K562 (cell line): ENCODE measurements around the gene ARHGAP33. TPM values are rescaled to one million over a fixed set of nuclear protein-coding genes. Genes with fewer than 3 reads are reported as not detected.

Experiments
- ATF7 ChIP-seq: fragments of 450-650 bp; IDR thresholded peaks from 2 replicates; pipeline ENCODE4 v1.7.1; 2014; ENCODE audit warnings: mild to moderate bottlenecking, moderate library complexity
- MLLT1 ChIP-seq, 2 experiments: fragments of 450-650 bp; IDR thresholded peaks; 2 replicates each; pipeline ENCODE4 v1.6.1; 2016
- PATZ1 ChIP-seq: fragments of 250-450 bp; sonication (Bioruptor Pico); IDR thresholded peaks from 2 replicates; pipeline ENCODE4 v1.5.0; 2020; ENCODE audit warnings: mild to moderate bottlenecking, borderline replicate concordance
- VEZF1 ChIP-seq: fragments of 200-800 bp; sonication (Bioruptor generic); IDR thresholded peaks from 2 replicates; pipeline ENCODE4 v1.6.1; 2017; ENCODE audit warnings: missing genetic modification characterization, missing compliant biosample characterization
- ZBTB40 ChIP-seq, 2 experiments: fragments of 450-650 bp in 1 of 2; sonication (generic) in 1 of 2; formaldehyde crosslinking in 1 of 2; IDR thresholded peaks; 2 replicates each; pipeline versions ENCODE4 v1.7.1 to v1.9.0; 2016 to 2022; ENCODE audit warnings: inconsistent platforms in 1 of 2, mild to moderate bottlenecking in 1 of 2, missing genetic modification reagents in 1 of 2
- ZNF347 ChIP-seq: fragments of 450-650 bp; formaldehyde crosslinking; IDR thresholded peaks from 2 replicates; pipeline ENCODE4 v1.4.0; 2020; ENCODE audit warnings: low read depth, mild to moderate bottlenecking, moderate library complexity
- ZNF518B ChIP-seq: fragments of 250-450 bp; sonication (Bioruptor Pico); IDR thresholded peaks from 2 replicates; pipeline ENCODE4 v1.5.0; 2021; ENCODE audit warnings: mild to moderate bottlenecking, moderate library complexity
- ZNF644 ChIP-seq: fragments of 200-800 bp; sonication (Bioruptor generic); IDR thresholded peaks from 2 replicates; pipeline ENCODE4 v1.6.1; 2016; ENCODE audit warnings: low read depth, missing genetic modification characterization, missing compliant biosample characterization
- polyA plus RNA-seq, 8 experiments: library from polyadenylated mRNA; depleted of rRNA in 4 of 8; stranded (reverse) in 5 of 8; unstranded in 3 of 8; fragments of >200 nt; fragmentation: Nextera tagmentation in 2 of 8; fragmentation: Illumina TruSeq in 1 of 8; extraction: Ambion mirVana in 2 of 8; extraction: Trizol in 1 of 8; gene quantifications; 2 replicates each; pipeline versions ENCODE4 v1.2.1 to v1.2.3, GENCODE V29; 2011 to 2014; ENCODE audit warnings: inconsistent platforms in 1 of 8, missing spikeins in 1 of 8
- total RNA-seq, 7 experiments: library from RNA; depleted of rRNA in 6 of 7; stranded (reverse); fragments of >200 nt in 6 of 7; fragmentation: Illumina TruSeq in 2 of 7; extraction: Trizol in 2 of 7; gene quantifications; 2 replicates each; pipeline versions ENCODE4 v1.2.1 to v1.2.3, GENCODE V29; 2011 to 2021; ENCODE audit warnings: low replicate concordance in 1 of 7

Gene ARHGAP33
- total and polyA plus RNA-seq, 9 of the 15 experiments (the other 6 are each of a cell fraction or from before 2014, with no cell fraction given) = 0.06 to 26.6 (median 1.6) TPM; not detected in 1

- TF ChIP-seq ZBTB40 (IDR thresholded peaks at IDR 0.05) = 0 out of 2 replicates have a peak, but pooled peaks have one; percentile 38
- TF ChIP-seq ZBTB40 (CRISPR knock-in tag; IDR thresholded peaks at IDR 0.05) = no peak
- TF ChIP-seq VEZF1 (CRISPR knock-in tag) = no peak
- no peak for TF ChIP-seq ZNF644
- no peak for TF ChIP-seq MLLT1 (IDR thresholded peaks at IDR 0.05)
- TF ChIP-seq ATF7 = no peak
- no peak for TF ChIP-seq ZNF518B (CRISPR knock-in tag)
- no peak for TF ChIP-seq PATZ1
- TF ChIP-seq ZNF347 (CRISPR knock-in tag) = no peak
Measured at GRCh38 chr19:35828692-35829301, 53.4 kb downstream of the ARHGAP33 start (continued).
